ENCODE measurements around the gene CRIM1. TPM values are rescaled to one million over a fixed set of nuclear protein-coding genes. Genes with fewer than 3 reads are reported as not detected.

The CRIM1 gene
- total RNA-seq, 1 experiment from 2014 or later, result 24.1 TPM

- Mint-ChIP-seq H3K4me1 (peaks cover 23% of the 10 kb centered on the region), H3K4me3 (no peak overlapping the region), H3K27ac (no peak overlapping the region), H3K36me3 (peaks cover 11% of the 10 kb centered on the region; the same call in 1 of the 2 replicates), H3K27me3 (ENCODE audit: low read depth) (no peaks in the 10 kb centered on the region), H3K9me3 (no peaks in the 10 kb centered on the region)
- ATAC-seq, result no peak
- TF ChIP-seq, protein P1, sequence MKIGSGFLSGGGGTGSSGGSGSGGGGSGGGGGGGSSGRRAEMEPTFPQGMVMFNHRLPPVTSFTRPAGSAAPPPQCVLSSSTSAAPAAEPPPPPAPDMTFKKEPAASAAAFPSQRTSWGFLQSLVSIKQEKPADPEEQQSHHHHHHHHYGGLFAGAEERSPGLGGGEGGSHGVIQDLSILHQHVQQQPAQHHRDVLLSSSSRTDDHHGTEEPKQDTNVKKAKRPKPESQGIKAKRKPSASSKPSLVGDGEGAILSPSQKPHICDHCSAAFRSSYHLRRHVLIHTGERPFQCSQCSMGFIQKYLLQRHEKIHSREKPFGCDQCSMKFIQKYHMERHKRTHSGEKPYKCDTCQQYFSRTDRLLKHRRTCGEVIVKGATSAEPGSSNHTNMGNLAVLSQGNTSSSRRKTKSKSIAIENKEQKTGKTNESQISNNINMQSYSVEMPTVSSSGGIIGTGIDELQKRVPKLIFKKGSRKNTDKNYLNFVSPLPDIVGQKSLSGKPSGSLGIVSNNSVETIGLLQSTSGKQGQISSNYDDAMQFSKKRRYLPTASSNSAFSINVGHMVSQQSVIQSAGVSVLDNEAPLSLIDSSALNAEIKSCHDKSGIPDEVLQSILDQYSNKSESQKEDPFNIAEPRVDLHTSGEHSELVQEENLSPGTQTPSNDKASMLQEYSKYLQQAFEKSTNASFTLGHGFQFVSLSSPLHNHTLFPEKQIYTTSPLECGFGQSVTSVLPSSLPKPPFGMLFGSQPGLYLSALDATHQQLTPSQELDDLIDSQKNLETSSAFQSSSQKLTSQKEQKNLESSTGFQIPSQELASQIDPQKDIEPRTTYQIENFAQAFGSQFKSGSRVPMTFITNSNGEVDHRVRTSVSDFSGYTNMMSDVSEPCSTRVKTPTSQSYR (CRISPR knock-in tag; IDR thresholded peaks at IDR 0.05), result no peak
- TF ChIP-seq OVOL2 (CRISPR knock-in tag; IDR thresholded peaks at IDR 0.05; ENCODE audit: borderline replicate concordance) (no peak), NFE2L1 (CRISPR knock-in tag; IDR thresholded peaks at IDR 0.05) (no peak)
- POLR2A ChIA-PET, result no interaction called here
- no peak for DNase-seq (ENCODE audit: low spot score)
- CTCF ChIA-PET, result interaction anchor here (0.9 to 1.1 kb wide), 5 partner anchors 33 to 137 kb away, joined by 3 to 6 read pairs (median 4); no protein-coding TSS in a partner anchor
These were observed 174.8 kb downstream of the CRIM1 start for GRCh38 chr2:36530178-36530982.

- ATAC-seq, result peak; percentile 68
- H3K4me1 Mint-ChIP-seq, result peaks cover 23% of the 10 kb centered on the region
- no peak for DNase-seq (ENCODE audit: low spot score)
- TF ChIP-seq ATF6 (CRISPR knock-in tag; IDR thresholded peaks at IDR 0.05) (no peak), NFYB (CRISPR knock-in tag; conservative IDR thresholded peaks at IDR 0.05; ENCODE audit: low read depth) (no peak), ZNF416 (CRISPR knock-in tag; IDR thresholded peaks at IDR 0.05) (no peak), GTF2I (CRISPR knock-in tag; conservative IDR thresholded peaks at IDR 0.05) (no peak), CREB1 (CRISPR knock-in tag; IDR thresholded peaks at IDR 0.05) (no peak), RORB (CRISPR knock-in tag; IDR thresholded peaks at IDR 0.05) (no peak), ZNF671 (CRISPR knock-in tag; IDR thresholded peaks at IDR 0.05) (no peak), ZNF219 (CRISPR knock-in tag; IDR thresholded peaks at IDR 0.05; ENCODE audit: borderline replicate concordance) (no peak), E2F1 (CRISPR knock-in tag; IDR thresholded peaks at IDR 0.05) (no peak), ATF1 (CRISPR knock-in tag; IDR thresholded peaks at IDR 0.05) (no peak), CTCF (IDR thresholded peaks at IDR 0.05) (no peak), NR3C1 (CRISPR knock-in tag; conservative IDR thresholded peaks at IDR 0.05; ENCODE audit: low read depth) (no peak), MLX (CRISPR knock-in tag; IDR thresholded peaks at IDR 0.05) (no peak)
- TF ChIP-seq, protein P1 (CRISPR knock-in tag; IDR thresholded peaks at IDR 0.05), result no peak
- TF ChIP-seq, protein P2, sequence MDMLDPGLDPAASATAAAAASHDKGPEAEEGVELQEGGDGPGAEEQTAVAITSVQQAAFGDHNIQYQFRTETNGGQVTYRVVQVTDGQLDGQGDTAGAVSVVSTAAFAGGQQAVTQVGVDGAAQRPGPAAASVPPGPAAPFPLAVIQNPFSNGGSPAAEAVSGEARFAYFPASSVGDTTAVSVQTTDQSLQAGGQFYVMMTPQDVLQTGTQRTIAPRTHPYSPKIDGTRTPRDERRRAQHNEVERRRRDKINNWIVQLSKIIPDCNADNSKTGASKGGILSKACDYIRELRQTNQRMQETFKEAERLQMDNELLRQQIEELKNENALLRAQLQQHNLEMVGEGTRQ (CRISPR knock-in tag; IDR thresholded peaks at IDR 0.05), result no peak
- H3K9me3 Mint-ChIP-seq, result no peaks in the 10 kb centered on the region
- H3K4me3 Mint-ChIP-seq, result no peak overlapping the region
- CTCF ChIA-PET, result interaction anchor here (0.9 to 1.1 kb wide), 5 partner anchors 32 to 137 kb away, joined by 3 to 6 read pairs (median 4); no protein-coding TSS in a partner anchor
- peak overlapping the region; percentile 47; the same call in 1 of the 2 replicates for H3K27ac Mint-ChIP-seq
- POLR2A ChIA-PET, result no interaction called here
- H3K27me3 Mint-ChIP-seq (ENCODE audit: low read depth), result no peaks in the 10 kb centered on the region
- peaks cover 11% of the 10 kb centered on the region; the same call in 1 of the 2 replicates for H3K36me3 Mint-ChIP-seq
These were observed 175.4 kb downstream of the CRIM1 start for GRCh38 chr2:36530983-36531354.
